Endothelial cell of umbilical vein (primary cell): ENCODE measurements around the gene ZBBX. TPM values are rescaled to one million over a fixed set of nuclear protein-coding genes. Genes with fewer than 3 reads are reported as not detected.

ENCODE experiments used
- BruUV-seq: library from RNA; stranded (reverse); fragments of 400-500 nt; replicated peaks from 2 replicates; lab custom pipeline; 2021; lab: Mats Ljungman, UMichigan
- CTCF ChIA-PET: fragments of 300-600, 350-600 bp; sonication (Branson Sonifier 250); formaldehyde crosslinking; loops from one replicate; lab custom pipeline; 2021; ENCODE audit warnings: antibody characterized with exemption, inconsistent platforms; lab: Charles Lee
- POLR2A ChIA-PET: fragments of 300-600, 350-600 bp; sonication (Branson Sonifier 250); formaldehyde crosslinking; loops from one replicate; lab custom pipeline; 2021; ENCODE audit warnings: antibody characterized with exemption, inconsistent platforms; lab: Charles Lee
- DNase-seq: peaks from one replicate; pipeline ENCODE4 v3.0.0-alpha.2; 2011; ENCODE audit warnings: low read depth, low spot score
- FAIRE-seq: peaks from 2 replicates; lab custom pipeline; 2011; peaks lifted over from hg19 to GRCh38; lab: Jason Lieb, UNC
- H2AFZ ChIP-seq: 2 replicates; pipeline ENCODE4 v1.6.0; 2012; ENCODE audit warnings: low read depth, low read length, control low read depth, inconsistent platforms
- H3K27ac ChIP-seq: 2 replicates; pipeline ENCODE4 v1.5.1; 2011; ENCODE audit warnings: low read depth, mild to moderate bottlenecking, control low read depth, low read length, moderate library complexity; ENCODE audit not compliant: insufficient read depth
- H3K27me3 ChIP-seq, 2 experiments: 2 replicates each; pipeline versions ENCODE4 v1.6.0 to v1.6.1; 2011; ENCODE audit warnings: low read length in 2 of 2, mixed read lengths in 1 of 2; ENCODE audit not compliant: control insufficient read depth in 2 of 2, insufficient read depth in 2 of 2
- H3K36me3 ChIP-seq, 2 experiments: 2 replicates in 1 of 2; 3 replicates in 1 of 2; pipeline ENCODE4 v1.5.1; 2011; ENCODE audit warnings: low read length in 2 of 2, mild to moderate bottlenecking in 1 of 2, moderate library complexity in 1 of 2; ENCODE audit not compliant: control insufficient read depth in 2 of 2, insufficient read depth in 2 of 2; ENCODE audit errors: extremely low read depth in 1 of 2
- H3K4me1 ChIP-seq: 3 replicates; pipeline ENCODE4 v1.5.1; 2011; ENCODE audit warnings: mild to moderate bottlenecking, low read length; ENCODE audit not compliant: control insufficient read depth, insufficient read depth; ENCODE audit errors: extremely low read depth
- H3K4me2 ChIP-seq: 2 replicates; pipeline ENCODE4 v1.6.1; 2011; ENCODE audit warnings: low read length, control low read depth, mixed read lengths; ENCODE audit not compliant: insufficient read depth
- H3K4me3 ChIP-seq, 3 experiments: fragments of 200-600 bp in 1 of 3; sonication (generic), shearing (Covaris generic) in 1 of 3; replicated peaks in 1 of 3; 2 replicates each; pipeline ENCODE4 v1.5.1; 2011 to 2016; ENCODE audit warnings: control low read depth in 3 of 3, low read length in 3 of 3, mild to moderate bottlenecking in 2 of 3, inconsistent platforms in 1 of 3, low read depth in 1 of 3, moderate library complexity in 1 of 3; ENCODE audit not compliant: insufficient read depth in 1 of 3
- H3K79me2 ChIP-seq: 2 replicates; pipeline ENCODE4 v1.6.0; 2012; ENCODE audit warnings: low read length, inconsistent platforms; ENCODE audit not compliant: control insufficient read depth, insufficient read depth
- H3K9ac ChIP-seq: replicated peaks from 2 replicates; pipeline ENCODE3; 2011; ENCODE audit warnings: low read length, control low read depth; ENCODE audit not compliant: insufficient read depth; ENCODE audit errors: extremely low read depth
- H3K9me1 ChIP-seq: replicated peaks from 3 replicates; pipeline ENCODE4 v1.6.0; 2011; ENCODE audit warnings: mild to moderate bottlenecking, low read length; ENCODE audit not compliant: control insufficient read depth, insufficient read depth; ENCODE audit errors: extremely low read depth
- H3K9me3 ChIP-seq: replicated peaks from 2 replicates; pipeline ENCODE4 v1.5.1; 2012; ENCODE audit warnings: low read length, inconsistent platforms; ENCODE audit not compliant: control insufficient read depth, insufficient read depth
- H4K20me1 ChIP-seq: replicated peaks from 2 replicates; pipeline ENCODE3; 2011; ENCODE audit warnings: mild to moderate bottlenecking, low read length; ENCODE audit not compliant: control insufficient read depth, insufficient read depth; ENCODE audit errors: extremely low read depth
- EZH2 ChIP-seq: IDR thresholded peaks from 2 replicates; pipeline ENCODE4 v1.6.1; 2012; ENCODE audit warnings: borderline replicate concordance, low read depth, mild to moderate bottlenecking, moderate library complexity, low read length, inconsistent platforms; ENCODE audit not compliant: severe bottlenecking
- FOS ChIP-seq: IDR thresholded peaks from 2 replicates; pipeline ENCODE4 v1.6.1; 2011; ENCODE audit warnings: mild to moderate bottlenecking, low read length, moderate library complexity, borderline replicate concordance; ENCODE audit not compliant: insufficient read depth
- GATA2 ChIP-seq: IDR thresholded peaks from 2 replicates; pipeline ENCODE4 v1.7.0; 2011; ENCODE audit warnings: low read depth, mild to moderate bottlenecking, moderate library complexity, mixed read lengths, low read length; ENCODE audit not compliant: insufficient read length, insufficient read depth
- JUN ChIP-seq: IDR thresholded peaks from 2 replicates; pipeline ENCODE4 v1.6.1; 2011; ENCODE audit warnings: borderline replicate concordance, low read depth; ENCODE audit not compliant: insufficient read length, insufficient read depth
- MYC ChIP-seq: IDR thresholded peaks from one replicate; pipeline ENCODE4 v1.6.1; 2011; ENCODE audit warnings: mild to moderate bottlenecking, low read depth, low read length
- POLR2A ChIP-seq: IDR thresholded peaks from 2 replicates; pipeline ENCODE4 v1.6.1; 2012; ENCODE audit warnings: low read depth, mild to moderate bottlenecking, control low read depth, low read length
- POLR2AphosphoS5 ChIP-seq: IDR thresholded peaks from 2 replicates; pipeline ENCODE4 v1.6.1; 2012; ENCODE audit warnings: low read depth, mild to moderate bottlenecking, control low read depth, low read length, moderate library complexity; ENCODE audit not compliant: insufficient read depth
- dilution Hi-C: fragments of 300-500 bp; cut with MboI; formaldehyde crosslinking; loops from one replicate; pipeline ENCODE4 v1.15.0; 2019; ENCODE audit warnings: low sequenced_read_pairs; ENCODE audit not compliant: extremely low pct_ligation_motif_present
- intact Hi-C: fragments of 100-400 bp; cut with micrococcal nuclease; formaldehyde crosslinking; loops from one replicate; pipeline ENCODE4 v1.10.0; 2022
- polyA plus RNA-seq, 4 experiments: library from polyadenylated mRNA; depleted of rRNA in 3 of 4; stranded (reverse) in 3 of 4; unstranded in 1 of 4; fragments of >200 nt; gene quantifications; 2 replicates each; pipeline versions ENCODE4 v1.2.1 to v1.2.3, GENCODE V29; 2011 to 2012; ENCODE audit warnings: missing spikeins in 1 of 4
- total RNA-seq: library from RNA; stranded (reverse); gene quantifications from 2 replicates; pipeline ENCODE4 v1.2.3, GENCODE V29; 2021
- TF ChIP-seq, protein P1 (sequence below): IDR thresholded peaks from 2 replicates; pipeline ENCODE4 v1.6.1; 2011; ENCODE audit not compliant: insufficient read depth, insufficient read length
- TF ChIP-seq, protein P2 (sequence below), 2 donors: IDR thresholded peaks; 1 replicate in 1 of 2; 2 replicates in 1 of 2; pipeline ENCODE4 v1.5.1; 2011; ENCODE audit warnings: low read length in 2 of 2, mild to moderate bottlenecking in 2 of 2, moderate library complexity in 2 of 2, control low read depth in 1 of 2, inconsistent platforms in 1 of 2, low read depth in 1 of 2; ENCODE audit not compliant: insufficient read depth in 1 of 2; ENCODE audit errors: extremely low read depth in 1 of 2

ZBBX gene
- total and polyA plus RNA-seq, 2 donors (not counting 3 experiments of a cell fraction or from before 2014, with no cell fraction given), result not detected

DNA sequence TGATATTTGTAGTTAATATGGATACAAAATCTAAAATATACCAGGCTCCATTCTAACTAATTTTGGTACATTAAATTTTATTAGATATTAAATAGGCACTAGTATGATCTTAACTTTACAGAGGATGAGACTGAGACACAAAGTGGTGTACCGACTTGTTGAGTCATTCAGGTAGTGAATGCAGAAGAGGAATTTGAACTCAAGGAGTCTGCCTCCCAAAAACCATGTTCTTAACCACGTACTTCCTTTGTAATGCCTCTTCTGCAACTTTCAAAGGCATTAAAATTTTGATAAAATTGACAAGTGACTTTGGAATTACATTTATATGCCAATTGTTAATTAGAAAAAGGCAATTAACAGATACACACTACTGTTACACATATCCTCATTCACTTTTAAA, 61.8 kb downstream of the ZBBX start:
- Histone ChIP-seq H3K27ac (no peak overlapping the region), H3K79me2 (no peaks in the 10 kb centered on the region), H2AFZ (no peak overlapping the region), H3K9me3 (no peaks in the 10 kb centered on the region), H4K20me1 (no peaks in the 10 kb centered on the region), H3K36me3 (no peaks in the 10 kb centered on the region), H3K9me1 (no peaks in the 10 kb centered on the region), H3K4me3 (no peak overlapping the region), H3K27me3 (no peaks in the 10 kb centered on the region), H3K9ac (no peak overlapping the region), H3K4me1 (no peaks in the 10 kb centered on the region), H3K4me2 (no peak overlapping the region)
- DNase-seq (no peak), FAIRE-seq (no peak)
- TF ChIP-seq GATA2 (no peak), FOS (no peak), POLR2A (no peak), POLR2AphosphoS5 (no peak), EZH2 (no peak)
- intact Hi-C loops, result no loop called here
- CTCF ChIA-PET, result no interaction called here
- no TSS peak for BruUV-seq
- dilution Hi-C loops, result no loop called here
- POLR2A ChIA-PET, result no interaction called here

DNA sequence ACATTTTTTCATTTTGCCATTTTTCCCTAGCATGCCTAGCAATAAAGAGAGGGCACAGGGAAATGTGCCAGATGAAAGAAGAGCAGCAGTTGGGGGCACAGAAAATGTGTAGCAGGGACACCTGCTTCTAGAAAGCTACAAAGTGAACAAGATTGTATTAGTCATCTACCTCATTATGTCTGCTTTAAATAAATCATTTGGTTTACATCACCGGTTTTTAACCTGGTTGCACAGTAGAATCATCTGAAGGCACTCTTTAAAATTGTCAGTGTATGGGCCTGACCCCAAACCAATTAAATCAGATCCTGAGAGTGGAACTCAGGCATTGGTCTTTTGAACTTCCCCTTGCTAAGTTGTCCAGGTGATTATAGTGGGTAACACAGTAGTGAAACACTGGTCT, 73.8 kb downstream of the ZBBX start:
- DNase-seq (no peak), FAIRE-seq (no peak)
- Histone ChIP-seq H3K4me1 (no peaks in the 10 kb centered on the region), H3K9me3 (no peaks in the 10 kb centered on the region), H3K36me3 (no peaks in the 10 kb centered on the region), H3K27me3 (no peaks in the 10 kb centered on the region), H3K27ac (no peak overlapping the region), H4K20me1 (no peaks in the 10 kb centered on the region), H3K79me2 (no peaks in the 10 kb centered on the region), H3K4me2 (no peak overlapping the region), H2AFZ (no peak overlapping the region), H3K9ac (no peak overlapping the region), H3K9me1 (no peaks in the 10 kb centered on the region), H3K4me3 (no peak overlapping the region)
- dilution Hi-C loops (no loop called here), intact Hi-C loops (no loop called here)
- ChIA-PET CTCF (no interaction called here), POLR2A (no interaction called here)
- no TSS peak for BruUV-seq
- no peak for TF ChIP-seq EZH2
- TF ChIP-seq, protein P1, sequence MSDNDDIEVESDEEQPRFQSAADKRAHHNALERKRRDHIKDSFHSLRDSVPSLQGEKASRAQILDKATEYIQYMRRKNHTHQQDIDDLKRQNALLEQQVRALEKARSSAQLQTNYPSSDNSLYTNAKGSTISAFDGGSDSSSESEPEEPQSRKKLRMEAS, result no peak
- TF ChIP-seq FOS, result no peak
- TF ChIP-seq GATA2, result no peak
- TF ChIP-seq, protein P2, sequence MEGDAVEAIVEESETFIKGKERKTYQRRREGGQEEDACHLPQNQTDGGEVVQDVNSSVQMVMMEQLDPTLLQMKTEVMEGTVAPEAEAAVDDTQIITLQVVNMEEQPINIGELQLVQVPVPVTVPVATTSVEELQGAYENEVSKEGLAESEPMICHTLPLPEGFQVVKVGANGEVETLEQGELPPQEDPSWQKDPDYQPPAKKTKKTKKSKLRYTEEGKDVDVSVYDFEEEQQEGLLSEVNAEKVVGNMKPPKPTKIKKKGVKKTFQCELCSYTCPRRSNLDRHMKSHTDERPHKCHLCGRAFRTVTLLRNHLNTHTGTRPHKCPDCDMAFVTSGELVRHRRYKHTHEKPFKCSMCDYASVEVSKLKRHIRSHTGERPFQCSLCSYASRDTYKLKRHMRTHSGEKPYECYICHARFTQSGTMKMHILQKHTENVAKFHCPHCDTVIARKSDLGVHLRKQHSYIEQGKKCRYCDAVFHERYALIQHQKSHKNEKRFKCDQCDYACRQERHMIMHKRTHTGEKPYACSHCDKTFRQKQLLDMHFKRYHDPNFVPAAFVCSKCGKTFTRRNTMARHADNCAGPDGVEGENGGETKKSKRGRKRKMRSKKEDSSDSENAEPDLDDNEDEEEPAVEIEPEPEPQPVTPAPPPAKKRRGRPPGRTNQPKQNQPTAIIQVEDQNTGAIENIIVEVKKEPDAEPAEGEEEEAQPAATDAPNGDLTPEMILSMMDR (IDR thresholded peaks at IDR 0.05; ENCODE audit: extremely low read depth in 1 of 2, insufficient read depth in 1 of 2, low read depth in 1 of 2, low read length in 2 of 2), result no peak
- no peak for TF ChIP-seq POLR2AphosphoS5
- no peak for TF ChIP-seq POLR2A
- TF ChIP-seq MYC, result no peak
- TF ChIP-seq JUN, result no peak
